B cell (primary cell): ENCODE measurements around the gene APOD. TPM values are rescaled to one million over a fixed set of nuclear protein-coding genes. Genes with fewer than 3 reads are reported as not detected.

ENCODE experiments used
- ATAC-seq: fragments of 200-7000 bp; cut with Tn5 transposase; one replicate; pipeline ENCODE4 v1.10.0; 2021; ENCODE audit warnings: low read depth, mild to moderate bottlenecking, moderate number of reproducible peaks, moderate library complexity
- CTCF ChIA-PET: fragments of 350-600 bp; sonication (Branson Sonifier 250); formaldehyde crosslinking; loops from one replicate; lab custom pipeline; 2021; ENCODE audit warnings: antibody characterized with exemption, inconsistent platforms; lab: Charles Lee
- POLR2A ChIA-PET: fragments of 350-600 bp; sonication (Branson Sonifier 250); formaldehyde crosslinking; loops from one replicate; lab custom pipeline; 2021; ENCODE audit warnings: antibody characterized with exemption; lab: Charles Lee
- DNase-seq: peaks from one replicate; pipeline ENCODE4 v3.0.0; 2013
- H2AFZ ChIP-seq: 2 replicates; pipeline ENCODE4 v1.6.1; 2012; ENCODE audit warnings: mild to moderate bottlenecking, low read depth, low read length; ENCODE audit not compliant: insufficient read depth, poor library complexity, severe bottlenecking
- H3K27ac ChIP-seq, 2 donors: 1 replicate in 1 of 2; 2 replicates in 1 of 2; pipeline ENCODE4 v1.5.1; 2012 to 2013; ENCODE audit warnings: low read length in 2 of 2, mild to moderate bottlenecking in 2 of 2, moderate library complexity in 1 of 2
- H3K27me3 ChIP-seq, 4 experiments: fragments of 200-600 bp in 1 of 4; sonication (generic) in 1 of 4; replicated peaks in 1 of 4; 1 replicate in 2 of 4; 2 replicates in 2 of 4; pipeline versions ENCODE4 v1.6.1 to v1.7.0; 2013 to 2016; ENCODE audit warnings: low read length in 3 of 4, mild to moderate bottlenecking in 2 of 4, mixed read lengths in 1 of 4, moderate library complexity in 1 of 4; ENCODE audit not compliant: insufficient read depth in 4 of 4, control insufficient read depth in 3 of 4; ENCODE audit errors: control extremely low read depth in 1 of 4
- H3K36me3 ChIP-seq, 2 experiments: replicated peaks in 1 of 2; 1 replicate in 1 of 2; 2 replicates in 1 of 2; pipeline versions ENCODE4 v1.6.1 to v1.7.1; 2013; ENCODE audit warnings: low read length in 1 of 2; ENCODE audit not compliant: insufficient read depth in 2 of 2, control insufficient read depth in 1 of 2; ENCODE audit errors: control extremely low read depth in 1 of 2, extremely low read depth in 1 of 2
- H3K4me1 ChIP-seq, 2 donors: fragments of 200-600 bp in 1 of 2; sonication (generic) in 1 of 2; 1 replicate in 1 of 2; 2 replicates in 1 of 2; pipeline versions ENCODE4 v1.5.1 to v1.6.1; 2013 to 2017; ENCODE audit warnings: low read length in 2 of 2; ENCODE audit not compliant: control insufficient read depth in 2 of 2, insufficient read depth in 2 of 2
- H3K4me2 ChIP-seq: replicated peaks from 2 replicates; pipeline ENCODE3; 2012; ENCODE audit warnings: mild to moderate bottlenecking, low read depth, low read length; ENCODE audit not compliant: poor library complexity, severe bottlenecking
- H3K4me3 ChIP-seq, 5 experiments: fragments of 200-600 bp in 1 of 5; sonication (generic) in 1 of 5; 1 replicate in 3 of 5; 2 replicates in 2 of 5; pipeline versions ENCODE4 v1.5.1 to v1.7.0; 2011 to 2016; ENCODE audit warnings: low read length in 4 of 5, mild to moderate bottlenecking in 4 of 5, low read depth in 2 of 5, control low read depth in 1 of 5, moderate library complexity in 1 of 5; ENCODE audit not compliant: insufficient read depth in 1 of 5; ENCODE audit errors: control extremely low read depth in 1 of 5, extremely low read depth in 1 of 5
- H3K79me2 ChIP-seq: fragments of 200-600 bp; sonication (generic); one replicate; pipeline ENCODE4 v1.6.0; 2016; ENCODE audit warnings: low read length; ENCODE audit not compliant: control insufficient read depth, insufficient read depth
- H3K9ac ChIP-seq: fragments of 200-600 bp; sonication (generic); 2 replicates; pipeline ENCODE4 v1.6.1; 2017; ENCODE audit warnings: mild to moderate bottlenecking, low read length, moderate library complexity
- H3K9me3 ChIP-seq, 3 donors: one replicate each; pipeline versions ENCODE4 v1.6.1 to v1.7.1; 2013; ENCODE audit warnings: low read length in 2 of 3; ENCODE audit not compliant: control insufficient read depth in 2 of 3, insufficient read depth in 1 of 3; ENCODE audit errors: control extremely low read depth in 1 of 3
- H4K20me1 ChIP-seq: 2 replicates; pipeline ENCODE4 v1.6.0; 2012; ENCODE audit warnings: mild to moderate bottlenecking, low read length; ENCODE audit not compliant: insufficient read depth, control insufficient read depth, poor library complexity, severe bottlenecking
- H3K27ac Mint-ChIP-seq: one replicate; pipeline ENCODE4 v1.8.0; 2021; ENCODE audit warnings: mixed read lengths
- H3K27me3 Mint-ChIP-seq: one replicate; pipeline ENCODE4 v1.8.0; 2021; ENCODE audit warnings: mixed read lengths
- H3K4me1 Mint-ChIP-seq: one replicate; pipeline ENCODE4 v1.8.0; 2021; ENCODE audit warnings: mixed read lengths
- H3K4me3 Mint-ChIP-seq: one replicate; pipeline ENCODE4 v1.8.0; 2021; ENCODE audit warnings: mixed read lengths
- H3K9me3 Mint-ChIP-seq: one replicate; pipeline ENCODE4 v1.8.0; 2022; ENCODE audit warnings: mixed read lengths; ENCODE audit not compliant: insufficient read depth
- EZH2 ChIP-seq: IDR thresholded peaks from 2 replicates; pipeline ENCODE4 v1.6.1; 2012; ENCODE audit warnings: borderline replicate concordance, low read depth, mild to moderate bottlenecking, moderate library complexity, low read length; ENCODE audit not compliant: insufficient read depth, poor library complexity, severe bottlenecking
- WGBS: methylation state at CpG from one replicate; pipeline ENCODE4 v1.1.5; 2013; ENCODE audit warnings: missing lambda C conversion rate; ENCODE audit not compliant: insufficient coverage; 5-methylcytosine and 5-hydroxymethylcytosine counted together
- intact Hi-C: fragments of 100-400 bp; cut with micrococcal nuclease; formaldehyde crosslinking; loops from one replicate; pipeline ENCODE4 v1.10.0; 2022
- polyA plus RNA-seq: library from polyadenylated mRNA; depleted of rRNA; stranded (reverse); fragments of >200 nt; gene quantifications from 2 replicates; pipeline ENCODE4 v1.2.3, GENCODE V29; 2012
- total RNA-seq, 2 donors: library from RNA; stranded (reverse); fragments of 120-200 nt in 1 of 2; gene quantifications; 1 replicate in 1 of 2; 2 replicates in 1 of 2; pipeline versions ENCODE4 v1.2.3 to v1.2.4, GENCODE V29; 2013 to 2022
- TF ChIP-seq, protein P1 (sequence below): fragments of 200-600 bp; IDR thresholded peaks from one replicate; pipeline ENCODE4 v1.8.0; 2022; ENCODE audit warnings: antibody characterized with exemption, mild to moderate bottlenecking

Gene APOD
- total and polyA plus RNA-seq, 2 donors (not counting 1 experiment from before 2014, with no cell fraction given): 0.59 TPM; not detected in 1

DNA sequence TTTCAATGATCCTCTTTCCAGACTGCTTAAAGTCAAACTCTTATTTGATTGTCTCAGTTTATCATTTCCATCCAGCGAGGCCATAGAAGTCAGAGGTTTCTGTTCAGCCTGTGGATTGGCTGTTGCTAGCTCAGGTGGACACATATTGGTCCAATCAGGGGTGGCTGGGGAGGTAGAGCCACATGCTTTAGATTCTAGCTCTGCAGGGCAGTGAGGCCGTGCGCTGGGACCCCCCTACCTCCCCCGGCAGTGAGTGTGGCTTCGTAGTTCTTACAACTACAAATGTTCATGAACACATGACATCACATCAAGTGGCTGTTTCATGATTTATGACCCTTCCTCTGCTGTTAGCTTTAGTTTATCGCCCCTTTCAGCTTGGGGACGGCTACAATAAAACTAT, 18.0 kb downstream of the APOD start:
- Histone ChIP-seq H3K27ac (no peak overlapping the region), H3K4me3 (no peak overlapping the region), H3K27me3 (peaks cover 0 to 7% (median 0%) of the 10 kb centered on the region in 4 experiments), H2AFZ (peak overlapping the region; percentile 32), H3K4me2 (no peak overlapping the region), H3K36me3 (no peaks in the 10 kb centered on the region), H3K9ac (no peak overlapping the region), H3K79me2 (no peaks in the 10 kb centered on the region), H3K9me3 (no peaks in the 10 kb centered on the region), H4K20me1 (no peaks in the 10 kb centered on the region), H3K4me1 (peaks cover 0 to 20% of the 10 kb centered on the region in 2 donors)
- WGBS: 38% methylated on average over 7 of the region's 7 CpGs
- ATAC-seq (no peak), DNase-seq (no peak)
- ChIA-PET POLR2A (no interaction called here), CTCF (interaction anchor here (1.6 kb wide), 1 partner anchor 7 kb away, joined by 5 read pairs; no protein-coding TSS in a partner anchor)
- intact Hi-C loops: no loop called here
- Mint-ChIP-seq H3K9me3 (no peaks in the 10 kb centered on the region), H3K4me3 (no peak overlapping the region), H3K27me3 (peaks cover 8% of the 10 kb centered on the region), H3K27ac (no peak overlapping the region), H3K4me1 (peaks cover 23% of the 10 kb centered on the region)
- no peak for TF ChIP-seq EZH2
- TF ChIP-seq, protein P1, sequence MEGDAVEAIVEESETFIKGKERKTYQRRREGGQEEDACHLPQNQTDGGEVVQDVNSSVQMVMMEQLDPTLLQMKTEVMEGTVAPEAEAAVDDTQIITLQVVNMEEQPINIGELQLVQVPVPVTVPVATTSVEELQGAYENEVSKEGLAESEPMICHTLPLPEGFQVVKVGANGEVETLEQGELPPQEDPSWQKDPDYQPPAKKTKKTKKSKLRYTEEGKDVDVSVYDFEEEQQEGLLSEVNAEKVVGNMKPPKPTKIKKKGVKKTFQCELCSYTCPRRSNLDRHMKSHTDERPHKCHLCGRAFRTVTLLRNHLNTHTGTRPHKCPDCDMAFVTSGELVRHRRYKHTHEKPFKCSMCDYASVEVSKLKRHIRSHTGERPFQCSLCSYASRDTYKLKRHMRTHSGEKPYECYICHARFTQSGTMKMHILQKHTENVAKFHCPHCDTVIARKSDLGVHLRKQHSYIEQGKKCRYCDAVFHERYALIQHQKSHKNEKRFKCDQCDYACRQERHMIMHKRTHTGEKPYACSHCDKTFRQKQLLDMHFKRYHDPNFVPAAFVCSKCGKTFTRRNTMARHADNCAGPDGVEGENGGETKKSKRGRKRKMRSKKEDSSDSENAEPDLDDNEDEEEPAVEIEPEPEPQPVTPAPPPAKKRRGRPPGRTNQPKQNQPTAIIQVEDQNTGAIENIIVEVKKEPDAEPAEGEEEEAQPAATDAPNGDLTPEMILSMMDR: no peak

DNA sequence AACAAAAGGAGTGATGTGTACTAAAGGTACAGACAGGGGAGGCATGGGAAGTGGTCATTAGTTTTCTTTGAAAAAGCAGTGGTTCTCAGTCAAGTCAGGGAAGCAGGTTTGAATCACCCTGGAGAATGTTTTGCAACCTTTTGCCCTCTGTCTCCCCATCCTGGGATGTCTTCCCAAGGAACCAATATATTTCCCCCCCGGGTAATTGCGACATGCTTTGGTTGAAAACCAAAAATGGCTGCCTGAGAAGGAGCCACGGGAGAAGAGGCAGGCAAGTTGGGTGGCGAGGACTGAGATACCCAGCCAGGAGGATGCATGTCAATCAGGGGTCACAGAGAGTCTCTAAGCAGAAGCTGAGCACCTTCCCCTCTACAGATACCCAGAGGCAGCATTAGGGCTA, 20.4 kb downstream of the APOD start:
- no peak overlapping the region for H3K9ac ChIP-seq
- TF ChIP-seq, protein P1: no peak
- no peak for TF ChIP-seq EZH2
- Mint-ChIP-seq H3K4me3 (no peak overlapping the region), H3K27me3 (peaks cover 8% of the 10 kb centered on the region), H3K27ac (no peak overlapping the region), H3K9me3 (no peaks in the 10 kb centered on the region), H3K4me1 (peaks cover 10% of the 10 kb centered on the region)
- POLR2A ChIA-PET: no interaction called here
- H3K36me3 ChIP-seq: no peaks in the 10 kb centered on the region
- intact Hi-C loops: no loop called here
- H3K27me3 ChIP-seq: peaks cover 0 to 7% (median 0%) of the 10 kb centered on the region in 4 experiments
- no peak overlapping the region for H3K4me2 ChIP-seq
- no peak for ATAC-seq
- H3K4me1 ChIP-seq: peaks cover 0 to 4% of the 10 kb centered on the region in 2 donors
- 97% methylated on average over 3 of the region's 4 CpGs for WGBS
- H3K27ac ChIP-seq: no peak overlapping the region
- no peaks in the 10 kb centered on the region for H3K79me2 ChIP-seq
- no peak for DNase-seq
- H4K20me1 ChIP-seq: no peaks in the 10 kb centered on the region
- H3K4me3 ChIP-seq: no peak overlapping the region
- no peaks in the 10 kb centered on the region for H3K9me3 ChIP-seq
- CTCF ChIA-PET: no interaction called here
- no peak overlapping the region for H2AFZ ChIP-seq
